SU-DHL-6 (cell line): Measurements from ENCODE around the gene GRB14.

Experiments used
- CTCF ChIP-seq: fragments of 200-600 bp; sonication (generic); IDR thresholded peaks from one replicate; pipeline ENCODE4 v1.5.1; 2017; ENCODE audit warnings: antibody characterized with exemption, mild to moderate bottlenecking, low read length, moderate library complexity; ENCODE audit not compliant: insufficient read depth, poor library complexity, severe bottlenecking
- EZH2phosphoT487 ChIP-seq: fragments of 200-600 bp; sonication (generic), shearing (Covaris generic); conservative IDR thresholded peaks from 2 replicates; pipeline ENCODE4 v1.6.1; 2018; ENCODE audit warnings: mild to moderate bottlenecking, antibody characterized with exemption, low read length, moderate library complexity, mixed read lengths

DNA sequence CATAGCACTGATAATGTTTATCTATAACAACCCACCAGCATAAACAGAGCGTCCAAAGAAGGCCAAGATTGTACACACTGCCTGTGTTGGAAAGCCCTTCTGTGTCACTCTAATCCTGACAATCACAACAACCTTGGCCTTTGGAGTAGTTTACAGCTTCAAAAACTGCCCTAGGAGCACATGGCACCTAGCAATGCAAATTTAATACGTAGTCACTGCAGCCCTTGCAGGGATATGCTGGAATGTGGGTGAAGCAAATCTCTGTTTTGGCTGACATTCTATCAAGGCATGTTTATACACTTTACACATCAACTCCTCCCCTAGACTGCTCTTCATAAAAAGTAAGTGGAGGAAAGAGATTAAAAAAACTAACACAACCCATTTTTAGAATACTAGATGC is 66.8 kb downstream of the GRB14 start:
- TF ChIP-seq CTCF (no peak), EZH2phosphoT487 (no peak)
